NCI-H1105 (cell line): ENCODE results near the gene TUFM.
"Not testable (repeated sequence)": the region's sequence is repeated elsewhere in the genome, so short reads cannot be mapped to it uniquely, and the experiment has no call there.

ENCODE experiments used
- DNase-seq: peaks from one replicate; lab custom pipeline; 2025; lab: John Stamatoyannopoulos, UW

TUFM gene

DNA sequence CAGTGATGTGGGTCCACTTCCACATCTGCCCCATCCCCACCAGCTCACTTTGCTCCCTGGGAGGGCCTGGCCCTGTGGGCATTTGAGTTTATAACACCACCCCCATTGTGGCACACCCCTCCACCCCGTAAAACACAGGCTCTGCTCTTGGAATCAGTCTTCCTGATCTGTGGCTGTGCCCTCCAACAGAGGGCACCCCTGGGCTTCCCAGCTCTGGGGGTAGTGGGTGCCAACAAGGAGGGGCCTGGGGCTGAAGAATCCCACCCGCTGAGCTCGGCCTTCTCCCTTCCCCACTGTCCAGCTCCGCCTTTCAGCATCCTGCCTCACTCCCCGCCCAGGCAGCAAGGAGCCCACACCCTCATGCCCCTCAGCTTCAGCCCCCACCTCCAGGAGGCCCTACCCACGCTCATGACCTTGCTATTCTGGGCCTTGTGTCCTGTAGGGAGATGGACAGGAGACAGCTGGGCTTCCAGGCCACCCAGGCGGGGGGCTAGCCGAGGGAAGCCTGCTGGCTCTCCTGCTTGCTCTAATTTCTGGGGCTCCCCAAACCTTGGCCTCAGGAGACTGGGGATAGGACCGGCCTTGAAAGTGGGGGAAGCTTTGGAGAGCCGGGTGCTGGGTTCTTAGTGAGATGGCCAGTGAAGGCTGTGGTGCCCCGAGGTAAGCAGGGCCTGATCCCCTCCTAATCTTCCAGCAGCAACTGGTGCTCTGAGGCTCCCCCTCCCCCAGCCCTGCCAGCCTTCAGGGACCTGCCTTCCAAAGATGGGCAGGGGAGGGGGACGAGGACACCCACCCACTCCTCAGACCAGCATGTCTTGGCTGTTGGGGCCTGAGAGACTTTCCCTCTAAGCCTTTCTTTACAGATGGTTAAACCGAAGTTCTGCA lies 29.2 kb upstream of the TUFM start:
- DNase-seq, result no peak

DNA sequence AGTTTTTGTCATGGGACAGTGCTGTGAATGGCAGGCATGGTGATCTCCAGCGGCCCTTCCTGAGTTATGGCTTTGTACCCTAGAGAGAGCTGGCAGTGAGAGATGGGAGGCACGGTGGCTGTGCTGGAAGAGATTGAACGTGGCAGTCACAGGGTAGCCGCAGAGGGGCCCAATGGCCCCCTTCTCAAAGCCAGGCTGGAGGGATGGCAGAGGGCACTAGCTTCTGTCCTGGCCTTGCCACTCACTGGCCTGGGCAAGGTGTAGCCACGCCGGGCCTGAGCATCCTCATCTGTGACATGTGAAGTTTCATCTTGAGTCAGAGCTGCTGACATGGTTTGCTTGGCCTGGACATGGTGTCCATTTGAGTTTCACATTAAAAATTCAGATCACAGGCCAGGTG lies 28.3 kb upstream of the TUFM start:
- no peak for DNase-seq

DNA sequence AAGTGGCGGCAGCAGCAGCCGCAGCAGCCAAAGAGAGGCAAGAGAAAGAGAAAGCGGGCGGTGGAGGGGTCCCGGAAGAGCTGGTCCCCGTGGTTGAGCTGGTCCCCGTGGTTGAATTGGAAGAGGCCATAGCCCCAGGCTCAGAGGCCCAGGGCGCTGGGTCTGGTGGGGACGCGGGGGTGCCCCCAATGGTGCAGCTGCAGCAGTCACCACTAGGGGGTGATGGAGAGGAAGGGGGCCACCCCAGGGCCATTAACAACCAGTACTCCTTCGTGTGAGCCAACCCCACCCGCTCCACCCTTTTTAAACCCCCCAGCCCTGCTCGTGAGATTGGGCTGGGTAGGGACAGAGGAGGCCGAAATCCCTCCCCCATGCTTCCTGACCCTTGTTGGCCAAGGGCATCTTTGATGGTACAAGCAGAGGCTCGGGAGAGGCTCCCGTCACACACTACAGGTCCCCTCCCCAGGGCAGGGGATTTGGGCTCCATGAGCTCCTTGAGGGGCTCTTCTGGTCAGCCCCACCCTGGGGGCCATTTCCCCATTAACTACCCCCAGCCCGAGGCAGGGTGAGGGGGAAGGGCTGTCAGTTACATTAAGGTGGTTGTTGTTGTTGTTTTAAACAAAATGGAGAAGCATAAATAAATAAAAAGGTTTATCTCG lies 27.5 kb upstream of the TUFM start:
- no peak for DNase-seq

DNA sequence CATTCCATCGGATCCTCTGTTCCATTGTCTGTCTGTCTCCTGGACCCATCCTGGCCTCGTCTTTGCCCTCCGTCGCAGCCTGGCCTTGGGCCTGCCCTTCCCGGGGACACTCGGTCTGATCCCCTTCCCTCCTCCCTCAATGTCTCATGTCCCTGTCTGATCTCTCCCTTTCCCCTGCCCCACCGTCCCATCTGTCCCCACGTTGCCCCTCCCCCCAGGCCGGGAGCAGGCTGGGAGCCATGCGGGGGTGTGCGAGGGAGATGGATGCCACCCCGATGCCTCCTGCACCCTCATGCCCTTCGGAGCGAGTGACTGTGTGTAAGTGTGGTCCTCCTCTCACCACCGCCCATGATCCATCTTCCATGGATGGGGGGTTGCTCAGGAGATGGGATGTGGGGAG lies 26.8 kb upstream of the TUFM start:
- no peak for DNase-seq

DNA sequence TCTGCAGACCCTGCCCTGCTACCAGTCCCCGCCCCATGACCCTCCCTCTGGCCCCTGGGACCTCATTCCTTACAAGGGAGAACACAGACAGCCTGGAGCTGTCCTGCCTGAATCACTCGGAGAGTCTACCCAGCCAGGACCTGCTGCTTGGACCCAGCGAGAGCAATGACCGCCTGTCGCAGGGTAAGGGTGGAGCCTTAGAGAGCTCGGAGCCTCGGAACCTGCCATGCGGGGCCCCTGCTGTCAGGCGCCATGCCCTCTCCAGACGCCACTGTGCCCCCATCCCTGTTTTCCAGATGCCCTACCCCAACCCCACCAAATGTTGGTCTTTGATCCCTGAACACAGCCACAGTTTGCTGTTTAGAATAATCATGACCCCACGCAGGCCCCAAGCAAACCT lies 23.1 kb upstream of the TUFM start:
- DNase-seq, result no peak

GRCh38 chr16:28867646-28868045 lies 21.5 kb upstream of the TUFM start:
- not testable (repeated sequence) for DNase-seq

DNA sequence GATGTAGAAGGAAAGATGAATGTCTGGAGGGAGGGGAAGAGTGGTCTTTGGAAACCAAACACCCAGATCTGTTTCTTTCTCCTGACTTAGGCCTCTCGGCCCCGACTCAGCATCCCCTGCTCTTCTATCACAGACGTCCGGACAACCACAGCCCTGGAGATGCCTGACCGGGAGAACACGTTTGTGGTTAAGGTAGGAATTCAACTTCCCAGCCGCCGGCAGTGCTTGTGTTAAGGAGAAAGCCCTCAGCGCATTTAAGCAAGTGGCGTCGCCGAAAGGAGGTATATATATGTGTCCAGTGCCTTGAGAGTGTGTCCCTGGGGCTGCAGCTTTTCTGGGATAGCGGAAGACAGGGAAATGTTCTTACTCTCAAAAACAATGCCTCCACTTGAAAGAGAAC lies 21.1 kb upstream of the TUFM start:
- DNase-seq, result no peak

GRCh38 chr16:28866454-28866804 lies 20.3 kb upstream of the TUFM start:
- DNase-seq, result no peak

GRCh38 chr16:28865722-28866453 lies 19.7 kb upstream of the TUFM start:
- DNase-seq, result no peak

- no peak for DNase-seq
These were observed 19.0 kb upstream of the TUFM start for GRCh38 chr16:28865001-28865688.

DNA sequence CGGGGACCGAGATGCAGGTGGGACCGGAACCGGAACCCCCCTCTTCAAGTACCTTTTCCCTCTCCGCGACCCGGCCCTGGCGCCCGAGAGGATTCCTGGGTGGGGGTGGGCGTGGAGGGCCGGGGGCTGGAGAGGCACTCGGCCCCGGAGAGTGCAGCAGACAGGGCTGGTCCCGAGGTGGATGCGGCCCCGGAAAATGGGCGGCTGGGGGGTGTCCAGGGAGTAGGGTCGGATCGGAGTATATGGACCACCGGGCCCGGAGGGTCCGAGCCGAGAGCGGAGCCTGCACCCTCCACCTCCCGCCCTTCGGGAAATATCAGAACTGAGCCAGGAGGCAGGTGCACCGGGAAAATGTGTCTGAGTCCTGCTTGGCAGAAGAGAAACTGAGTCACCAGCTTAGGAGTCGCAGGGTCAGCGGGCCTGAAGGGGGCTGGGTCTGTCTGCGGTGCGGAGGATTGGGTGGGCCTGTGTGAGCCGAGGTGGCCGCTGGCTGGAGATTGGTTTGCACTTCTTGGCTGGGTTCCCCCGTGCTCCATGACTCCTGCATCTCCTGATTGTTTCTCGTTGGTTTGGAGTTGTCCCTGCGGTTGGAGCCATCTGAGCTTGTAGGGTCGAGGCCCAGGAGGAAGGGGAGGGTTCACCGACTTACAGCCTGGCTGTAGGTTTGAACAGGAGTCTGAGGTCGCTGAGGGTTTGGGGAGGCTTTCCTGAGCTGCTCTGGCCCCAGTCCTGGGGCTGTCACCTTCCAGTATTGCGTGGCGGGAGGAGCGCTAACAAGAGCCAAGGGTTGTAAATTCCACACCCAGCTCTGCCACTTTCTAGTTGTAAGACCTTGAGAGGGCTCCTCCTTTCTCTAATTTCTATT lies 18.0 kb upstream of the TUFM start:
- DNase-seq, result no peak

DNA sequence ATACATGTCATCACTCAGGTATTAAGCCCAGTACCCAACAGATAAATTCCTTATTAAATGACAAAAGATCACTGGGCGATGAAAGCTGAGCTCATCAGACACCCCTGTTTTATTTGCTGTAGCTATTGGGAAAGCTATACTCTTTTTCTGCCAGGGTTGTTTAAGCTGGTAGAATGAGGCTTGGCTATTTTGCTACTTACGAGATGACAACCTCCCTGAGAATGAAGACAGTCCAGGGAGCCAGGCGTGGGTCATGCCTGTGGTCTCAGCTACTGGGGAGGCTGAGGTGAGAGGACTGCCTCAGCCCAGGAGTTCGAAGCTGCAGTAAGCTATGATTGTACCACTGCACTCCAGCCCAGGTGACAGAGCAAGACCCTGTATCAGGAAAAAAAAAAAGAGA lies 13.2 kb upstream of the TUFM start:
- no peak for DNase-seq

DNA sequence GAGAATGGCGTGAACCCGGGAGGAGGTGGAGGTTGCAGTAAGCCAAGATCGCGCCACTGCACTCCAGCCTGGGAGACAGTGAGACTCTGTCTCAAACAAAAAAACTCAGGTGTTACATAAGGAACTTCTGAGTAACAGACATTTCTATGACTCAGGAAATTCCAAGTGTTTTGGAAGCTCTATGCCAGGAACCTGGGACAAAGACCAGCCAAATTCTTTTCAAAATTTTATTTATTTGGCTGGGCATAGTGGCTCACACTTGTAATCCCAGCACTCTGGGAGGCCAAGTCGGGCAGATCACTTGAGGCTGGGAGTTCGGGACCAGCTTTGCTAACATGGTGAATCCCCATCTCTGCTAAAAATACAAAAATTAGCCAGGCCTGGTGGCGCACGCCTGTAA lies 12.3 kb upstream of the TUFM start:
- DNase-seq, result no peak

DNA sequence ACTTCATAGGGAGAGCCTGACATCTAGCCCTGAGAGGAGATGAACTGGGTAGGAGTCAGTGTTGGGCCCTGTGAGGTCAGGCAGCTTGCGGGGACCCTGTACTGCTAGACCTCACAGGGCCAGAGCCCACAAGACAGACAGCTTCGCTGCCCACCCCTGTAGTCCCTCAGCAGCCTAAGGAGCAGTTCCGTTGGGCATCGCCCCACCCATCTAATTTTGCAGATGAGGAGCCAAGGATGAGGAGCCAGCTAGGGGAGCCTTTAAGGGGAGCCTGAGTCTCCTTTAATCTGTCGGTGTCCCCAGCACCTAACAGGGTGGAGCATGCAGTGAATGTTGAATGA lies 755 bp upstream of the TUFM start:
- no peak for DNase-seq

DNA sequence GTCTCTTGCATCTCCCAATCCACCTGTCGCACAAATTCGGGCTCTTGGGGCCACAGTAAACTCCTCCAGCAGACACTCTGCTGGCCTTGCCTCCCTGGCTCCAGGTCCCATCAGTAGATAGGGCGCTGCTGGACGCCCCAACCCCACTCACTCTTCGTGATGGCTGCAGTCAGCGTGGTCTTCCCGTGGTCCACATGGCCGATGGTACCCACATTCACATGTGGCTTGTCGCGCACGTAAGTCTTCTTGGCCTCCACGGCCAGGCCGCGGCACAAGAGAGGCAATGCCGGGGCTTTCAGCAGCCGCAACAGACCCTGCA lies 428 bp downstream of the TUFM start:
- no peak for DNase-seq

GRCh38 chr16:28845293-28845692 lies 855 bp downstream of the TUFM start:
- DNase-seq, result no peak

DNA sequence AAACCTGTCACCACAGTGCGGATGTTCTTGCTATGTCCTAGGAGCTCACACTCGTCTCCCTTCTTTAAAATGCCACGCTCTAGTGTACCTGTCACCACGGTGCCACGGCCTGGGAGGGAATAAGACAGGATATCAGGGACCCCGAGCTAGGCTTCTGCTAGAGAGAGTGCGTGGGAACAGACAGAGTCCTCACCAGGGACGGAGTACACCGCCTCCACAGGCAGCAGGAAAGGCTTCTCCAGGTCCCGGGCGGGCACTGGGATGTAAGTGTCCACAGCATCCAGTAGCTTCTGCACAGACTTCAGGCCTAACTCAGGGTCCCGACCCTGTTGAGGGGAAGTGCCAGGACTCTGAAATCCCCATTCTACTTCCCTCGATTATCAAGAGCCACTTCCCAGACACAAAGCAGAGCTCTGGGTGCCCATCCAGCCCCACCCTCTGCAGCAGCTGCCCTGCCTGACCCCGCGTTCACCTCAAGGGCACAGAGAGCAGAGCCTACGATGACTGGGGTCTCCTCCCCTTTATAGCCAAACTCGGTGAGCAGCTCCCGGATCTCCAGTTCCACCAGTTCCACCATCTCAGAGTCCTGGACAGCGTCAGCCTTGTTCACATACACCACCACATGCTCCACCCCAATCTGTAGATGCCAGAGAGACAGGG lies 1.8 kb downstream of the TUFM start:
- no peak for DNase-seq

DNA sequence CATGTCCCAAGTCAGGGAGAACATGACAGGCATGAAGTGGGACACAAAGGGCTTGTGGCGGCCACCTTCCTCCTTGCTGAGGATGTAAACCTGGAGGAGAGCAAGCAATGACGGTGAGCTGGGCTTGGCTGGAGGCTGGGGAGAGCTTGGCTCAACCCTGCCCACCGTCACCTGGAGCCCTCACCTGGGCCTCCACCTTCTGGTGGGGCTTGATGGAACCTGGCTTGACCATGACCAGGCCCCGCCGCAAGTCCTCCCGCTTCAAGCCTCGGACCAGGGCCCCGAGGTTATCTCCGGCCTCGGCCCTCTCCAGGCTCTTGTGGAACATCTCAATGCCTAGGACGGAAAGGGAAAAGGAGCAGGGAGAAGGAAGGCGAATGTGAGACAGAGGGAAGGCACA lies 2.4 kb downstream of the TUFM start:
- DNase-seq, result no peak

GRCh38 chr16:28842696-28843095 lies 3.5 kb downstream of the TUFM start:
- DNase-seq, result no peak

GRCh38 chr16:28839899-28840298 lies 6.2 kb downstream of the TUFM start:
- no peak for DNase-seq

GRCh38 chr16:28839004-28839639 lies 7.0 kb downstream of the TUFM start:
- no peak for DNase-seq
